Mesenchymal stem cell (in vitro differentiated cells and primary cell): ENCODE results near the gene PYGO2. TPM values are rescaled to one million over a fixed set of nuclear protein-coding genes. Genes with fewer than 3 reads are reported as not detected.

ENCODE experiments used
- small RNA-seq: library from polyadenylated mRNA; stranded (forward); fragments of <200 nt; extraction: miRNeasy Mini kit (QIAGEN cat#:217004); gene quantifications from one replicate; pipeline ENCODE3, GENCODE V24; 2013; ENCODE audit warnings: low read depth

PYGO2 gene

Small RNAs within 50 kb of the gene (small RNA-seq; reads per million reads assigned to genes)
- gene MIR4258 (not detected), gene RF00017 (not detected)
